Suprapubic skin (tissue), 4 donors: ENCODE measurements around the gene ZNF23.

ENCODE experiments used
- CTCF ChIP-seq, 2 donors: fragments of 200-600 bp in 1 of 2; fragments of 450-650 bp in 1 of 2; sonication (generic) in 1 of 2; IDR thresholded peaks; one replicate each; pipeline ENCODE4 v1.5.1; 2016 to 2019; ENCODE audit warnings: antibody characterized with exemption in 2 of 2, mild to moderate bottlenecking in 1 of 2, moderate library complexity in 1 of 2
- EP300 ChIP-seq: sonication (generic); formaldehyde crosslinking; IDR thresholded peaks from one replicate; pipeline ENCODE4 v1.6.1; 2017; ENCODE audit warnings: antibody characterized with exemption
- POLR2A ChIP-seq, 2 donors: fragments of 450-650 bp; IDR thresholded peaks; one replicate each; pipeline ENCODE4 v1.6.1; 2017; ENCODE audit warnings: antibody characterized with exemption in 2 of 2, mild to moderate bottlenecking in 2 of 2, moderate library complexity in 2 of 2
- POLR2AphosphoS5 ChIP-seq, 3 donors: sonication (generic); formaldehyde crosslinking; IDR thresholded peaks; one replicate each; pipeline ENCODE4 v1.6.1; 2017; ENCODE audit warnings: antibody characterized with exemption in 3 of 3

DNA sequence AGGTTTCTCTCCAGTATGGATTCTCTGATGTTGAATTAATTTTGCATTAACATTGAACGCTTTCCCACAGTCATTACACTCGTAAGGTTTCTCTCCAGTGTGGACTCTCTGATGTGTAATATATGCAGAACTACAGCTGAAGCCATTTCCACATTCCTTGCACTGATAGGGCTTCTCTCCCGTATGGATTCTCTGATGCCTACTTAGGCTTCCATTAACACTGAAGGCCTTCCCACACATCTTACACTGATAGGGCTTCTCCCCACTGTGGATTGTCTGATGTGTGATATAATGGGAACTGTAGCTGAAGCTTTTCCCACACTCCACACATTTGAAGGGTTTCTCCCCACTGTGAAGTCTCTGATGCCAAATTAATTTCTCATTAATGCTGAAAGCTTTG, 13.0 kb downstream of the ZNF23 start:
- no peak for TF ChIP-seq CTCF (IDR thresholded peaks at IDR 0.05)
- TF ChIP-seq POLR2A (IDR thresholded peaks at IDR 0.05): no peak
- TF ChIP-seq POLR2AphosphoS5 (IDR thresholded peaks at IDR 0.05): no peak
- TF ChIP-seq EP300: no peak
